NOMO-1 treated with dmso at 0.1 percent for 144 hours (cell line): Measurements from ENCODE around the gene PTGS2.
A peak's percentile ranks its signal among the peaks of the same experiment; 100 is the strongest.
"Not testable (repeated sequence)": the region's sequence is repeated elsewhere in the genome, so short reads cannot be mapped to it uniquely, and the experiment has no call there.

ENCODE experiments used
- DNase-seq: peaks from one replicate; lab custom pipeline; 2025; ENCODE audit not compliant: unreplicated experiment; lab: John Stamatoyannopoulos, UW

PTGS2 gene

DNA sequence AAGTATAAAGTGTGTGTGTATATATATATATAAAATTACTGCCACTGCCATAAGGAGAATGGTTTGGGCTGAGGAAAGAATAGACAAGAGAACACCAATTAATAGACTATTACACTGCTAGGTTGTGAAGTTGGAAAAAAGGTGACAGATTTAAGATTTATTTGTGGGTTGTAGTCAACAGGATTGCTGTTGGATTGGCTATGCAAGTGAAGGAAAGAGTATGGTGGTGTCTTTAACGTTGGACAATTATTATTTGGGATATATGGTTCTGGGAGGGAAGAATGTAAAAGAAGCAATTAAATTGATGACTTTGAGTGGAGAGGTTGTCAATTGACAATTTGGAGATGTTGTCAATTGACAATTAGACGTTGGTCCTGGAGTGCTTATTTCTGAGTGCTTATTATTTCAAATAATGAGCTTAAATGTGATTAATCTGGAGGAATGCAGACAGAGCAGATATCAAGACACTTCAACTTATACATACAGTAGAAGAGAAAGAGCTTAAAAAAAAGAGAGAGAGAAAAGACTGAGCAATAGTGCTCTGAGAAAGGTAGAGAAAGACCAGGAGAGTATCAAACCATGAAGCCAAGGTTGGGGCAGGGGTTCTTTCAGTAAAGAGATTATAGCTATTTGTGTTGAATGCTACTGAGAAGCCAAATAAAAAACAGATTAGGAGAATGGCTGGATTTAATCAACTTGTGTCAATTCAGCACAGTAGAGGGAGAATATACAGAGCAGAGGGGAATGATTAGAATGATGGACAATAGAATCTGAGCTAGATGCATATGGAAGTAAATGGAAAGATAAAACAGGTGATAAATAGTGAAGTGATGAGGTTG lies 9.7 kb downstream of the PTGS2 start:
- no peak for DNase-seq

DNA sequence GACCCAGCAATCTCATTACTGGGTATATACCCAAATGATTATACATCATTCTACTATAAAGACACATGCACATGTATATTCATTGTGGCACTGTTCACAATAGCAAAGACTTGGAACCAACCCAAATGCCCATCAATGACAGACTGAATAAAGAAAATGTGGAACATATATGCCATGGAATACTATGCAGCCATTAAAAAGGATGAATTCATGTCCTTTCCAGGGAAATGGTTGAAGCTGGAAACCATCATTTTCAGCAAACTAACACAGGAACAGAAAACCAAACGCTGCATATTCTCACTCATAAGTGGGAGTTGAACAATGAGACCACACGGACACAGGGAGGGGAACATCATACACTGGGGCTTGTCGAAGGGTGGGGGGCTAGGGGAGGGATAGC lies 10.4 kb downstream of the PTGS2 start:
- not testable (repeated sequence) for DNase-seq

DNA sequence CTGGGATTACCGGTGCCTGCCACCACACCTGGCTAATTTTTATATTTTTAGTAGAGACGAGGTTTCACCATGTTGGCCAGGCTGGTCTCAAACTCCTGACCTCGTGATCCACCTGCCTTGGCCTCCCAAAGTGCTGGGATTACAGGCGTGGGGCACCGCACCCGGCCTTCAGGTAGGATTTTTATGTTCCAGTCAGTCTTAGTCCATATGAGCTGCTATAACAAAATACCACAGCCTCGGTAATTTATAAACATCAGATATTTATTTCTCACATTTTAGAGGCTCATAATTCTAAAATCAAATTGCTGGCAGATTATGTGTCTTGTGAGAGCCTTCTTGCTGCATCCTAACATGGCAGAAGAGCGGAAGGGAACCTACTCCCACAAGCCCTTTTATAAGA lies 16.0 kb downstream of the PTGS2 start:
- DNase-seq: not testable (repeated sequence)

DNA sequence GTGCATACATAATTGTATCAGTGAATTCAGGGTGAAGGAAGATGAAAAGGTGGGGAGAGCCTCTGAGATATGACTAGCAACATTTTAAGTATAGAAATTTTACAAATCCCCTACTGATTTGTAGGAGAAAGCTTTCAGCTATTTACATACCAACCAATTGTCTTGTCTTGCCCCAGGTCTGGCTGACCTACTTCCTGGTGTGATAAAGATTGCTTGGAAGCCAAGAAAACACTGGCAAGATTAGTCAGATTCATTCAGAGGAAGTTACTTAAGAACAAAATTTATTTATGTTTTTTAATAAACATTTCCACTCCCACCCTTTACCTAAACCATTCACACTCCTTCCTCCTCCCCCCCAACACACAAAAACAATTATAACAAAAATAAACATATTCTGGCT lies 17.5 kb downstream of the PTGS2 start:
- no peak for DNase-seq

DNA sequence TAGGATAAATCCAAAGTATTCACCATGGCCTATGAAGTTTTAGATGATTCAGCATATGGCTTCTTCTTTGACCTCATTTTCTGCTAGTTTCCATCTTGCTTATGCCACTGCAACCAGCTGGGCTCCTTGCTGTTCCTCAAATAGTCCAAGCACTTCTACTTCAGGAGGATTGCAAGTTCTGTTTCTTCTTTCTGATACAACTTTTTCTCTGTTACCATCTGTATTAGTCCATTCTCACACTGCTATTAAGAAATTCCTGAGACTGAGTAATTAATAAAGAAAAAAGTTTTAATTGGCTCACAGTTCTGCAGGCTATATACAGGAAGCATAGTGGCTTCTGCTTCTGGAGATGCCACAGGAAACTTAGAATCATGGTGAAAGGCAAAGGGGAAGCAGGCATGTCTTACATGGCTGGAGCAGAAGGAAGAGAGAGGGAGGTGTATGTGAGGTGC lies 20.3 kb downstream of the PTGS2 start:
- DNase-seq: no peak

DNA sequence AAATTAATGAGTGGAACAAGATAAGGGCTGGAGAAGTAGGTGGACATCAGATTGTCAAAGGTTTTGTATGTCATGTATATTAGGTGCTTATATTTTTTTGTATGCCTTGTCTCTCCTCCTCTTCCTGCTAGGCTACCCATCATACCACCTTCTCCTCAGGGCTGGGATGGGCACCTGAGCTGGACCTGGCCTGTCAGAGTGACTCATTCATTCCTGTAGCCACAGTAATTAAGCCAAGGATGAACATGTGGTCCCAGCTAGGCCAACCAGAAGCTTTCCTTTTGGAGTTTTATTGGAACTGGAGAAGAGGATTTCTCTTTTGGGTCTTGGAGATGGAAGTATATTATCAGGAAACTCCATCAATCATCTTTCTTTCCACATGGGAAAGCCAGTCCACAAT lies 21.2 kb downstream of the PTGS2 start:
- no peak for DNase-seq

DNA sequence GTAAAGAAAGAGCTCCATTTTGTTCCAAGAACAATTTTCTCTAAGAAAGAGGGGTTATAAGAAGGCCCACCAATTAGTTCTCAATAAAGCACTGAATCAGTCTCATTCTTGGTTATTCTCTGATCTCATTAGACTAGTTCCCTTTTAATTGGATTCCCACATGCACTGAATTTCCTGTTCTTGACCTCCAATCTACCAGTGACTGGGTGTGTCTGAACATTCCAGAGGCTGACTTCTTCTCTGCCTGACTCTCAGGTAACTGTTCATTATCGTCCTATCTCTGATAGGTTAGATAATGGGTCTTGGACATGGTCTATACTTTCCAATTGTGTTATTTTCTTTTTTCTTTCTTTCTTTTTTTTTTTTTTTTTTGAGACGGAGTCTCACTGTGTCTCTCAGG lies 22.7 kb downstream of the PTGS2 start:
- DNase-seq: no peak

DNA sequence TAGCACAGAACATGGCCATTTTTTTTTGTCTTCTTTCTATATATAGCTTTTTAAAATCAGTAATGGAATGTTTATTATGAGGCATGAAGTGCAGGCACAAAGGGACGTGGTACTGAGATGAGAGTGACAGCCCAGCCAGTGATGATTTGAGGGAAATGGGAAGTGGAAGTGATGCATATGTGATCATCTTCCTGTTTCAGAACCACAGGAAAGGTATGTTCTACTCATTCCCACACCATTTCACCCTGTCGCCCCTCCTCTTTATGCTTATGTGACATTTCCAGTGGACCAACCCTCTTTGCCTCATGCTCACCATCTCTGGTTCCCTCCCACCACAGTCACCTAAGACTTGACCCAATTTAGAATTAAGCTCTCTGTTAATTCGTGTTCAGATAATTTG lies 24.3 kb downstream of the PTGS2 start:
- peak; percentile 11 for DNase-seq

DNA sequence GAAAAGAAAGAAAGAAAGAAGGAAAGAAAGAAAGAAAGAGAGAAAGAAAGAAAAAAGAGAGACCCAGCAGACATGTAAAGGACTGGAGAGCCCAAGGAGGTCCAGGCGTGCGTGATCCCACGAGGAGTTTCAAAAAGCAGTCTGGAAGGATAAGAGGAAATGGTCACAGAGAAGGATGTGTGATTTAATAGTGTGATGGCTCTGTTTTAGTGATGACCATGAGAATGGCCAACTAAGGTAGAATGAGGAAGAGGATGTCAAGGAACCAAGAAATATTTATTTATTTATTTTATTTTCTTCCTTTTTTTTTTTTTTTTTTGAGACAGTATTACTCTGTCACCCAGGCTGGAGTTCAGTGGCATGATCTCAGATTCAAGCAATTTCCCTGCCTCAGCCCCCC lies 25.5 kb downstream of the PTGS2 start:
- no peak for DNase-seq

DNA sequence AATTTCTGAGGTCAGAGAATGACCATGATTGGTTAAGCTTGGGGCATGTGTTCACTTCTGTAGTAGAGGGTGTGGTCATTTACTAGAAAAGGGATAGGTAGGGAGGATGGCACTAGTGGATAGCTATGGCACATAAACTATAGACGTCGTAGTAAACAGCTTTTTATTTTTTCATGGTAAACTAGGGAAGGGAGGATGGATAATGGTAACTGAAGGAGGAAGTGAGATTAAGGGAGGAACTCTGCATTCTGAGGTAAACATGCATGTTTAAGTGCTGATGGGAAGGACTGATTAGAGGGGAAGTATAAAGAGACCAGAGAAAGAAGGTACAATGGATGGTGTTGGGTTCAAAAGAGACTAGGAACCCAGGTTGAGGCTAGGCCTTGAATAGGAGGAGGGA lies 26.9 kb downstream of the PTGS2 start:
- DNase-seq: no peak

DNA sequence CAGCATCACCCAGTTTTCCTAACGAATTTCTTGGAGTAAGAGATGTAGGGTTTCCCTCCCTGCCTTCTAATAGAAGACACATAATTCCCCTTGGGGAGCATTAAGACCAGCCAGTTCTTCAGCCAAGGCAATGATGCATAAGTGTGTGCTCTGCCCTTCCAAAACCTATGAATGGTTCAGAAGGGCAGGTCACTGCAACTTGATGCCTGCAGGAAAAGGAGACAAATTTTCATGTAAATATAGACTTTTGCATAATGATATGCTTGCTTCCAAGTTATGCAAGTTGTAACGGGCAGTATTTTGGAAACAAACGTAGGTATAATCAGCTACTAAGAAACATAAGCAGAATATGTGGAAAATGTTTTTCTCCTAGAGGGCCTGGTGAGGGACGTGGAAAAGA lies 31.6 kb downstream of the PTGS2 start:
- DNase-seq: no peak

DNA sequence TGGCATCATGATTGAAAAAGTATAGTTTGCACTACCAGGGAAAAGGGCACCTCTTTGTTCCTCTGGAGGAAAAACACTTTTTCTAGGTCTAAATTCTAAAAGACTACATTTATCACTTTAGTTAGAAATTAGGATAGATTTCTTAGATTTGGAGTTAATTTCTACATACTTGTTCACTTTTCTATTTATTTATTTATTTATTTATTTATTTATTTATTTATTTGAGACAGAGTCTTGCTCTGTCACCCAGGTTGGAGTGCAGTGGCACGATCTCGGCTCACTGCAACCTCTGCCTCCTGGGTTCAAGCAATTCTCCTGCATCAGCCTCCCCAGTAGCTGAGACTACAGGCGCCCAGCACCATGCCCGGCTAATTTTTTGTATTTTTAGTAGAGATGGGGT lies 32.2 kb downstream of the PTGS2 start:
- not testable (repeated sequence) for DNase-seq

DNA sequence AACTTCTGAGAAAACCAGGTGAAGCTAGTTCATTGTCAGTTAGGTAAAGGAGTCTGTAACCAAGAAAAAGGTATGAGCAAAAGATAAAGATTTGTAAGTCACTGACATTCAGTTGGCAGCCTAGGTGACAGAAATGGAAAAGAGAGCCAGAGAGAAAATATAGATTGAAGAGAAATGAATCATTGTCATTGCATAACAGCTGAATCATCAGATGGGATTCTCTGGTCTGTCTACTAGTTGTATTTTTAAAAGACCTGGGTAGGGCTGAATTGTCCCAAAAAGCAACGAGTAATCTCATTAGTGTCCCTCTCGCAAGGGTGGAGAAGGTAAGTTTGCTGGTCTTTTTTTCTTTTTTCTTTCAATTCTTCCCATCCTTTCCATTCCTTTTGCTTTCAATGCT lies 36.6 kb downstream of the PTGS2 start:
- no peak for DNase-seq

DNA sequence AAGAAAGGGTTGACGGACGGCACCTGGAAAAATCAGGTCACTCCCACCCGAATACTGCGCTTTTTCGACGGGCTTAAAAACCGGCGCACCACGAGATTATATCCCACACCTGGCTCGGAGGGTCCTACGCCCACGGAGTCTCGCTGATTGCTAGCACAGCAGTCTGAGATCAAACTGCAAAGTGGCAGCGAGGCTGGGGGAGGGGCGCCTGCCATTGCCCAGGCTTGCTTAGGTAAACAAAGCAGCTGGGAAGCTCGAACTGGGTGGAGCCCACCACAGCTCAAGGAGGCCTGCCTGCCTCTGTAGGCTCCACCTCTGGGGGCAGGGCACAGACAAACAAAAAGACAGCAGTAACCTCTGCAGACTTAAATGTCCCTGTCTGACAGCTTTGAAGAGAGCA lies 42.7 kb downstream of the PTGS2 start:
- not testable (repeated sequence) for DNase-seq

DNA sequence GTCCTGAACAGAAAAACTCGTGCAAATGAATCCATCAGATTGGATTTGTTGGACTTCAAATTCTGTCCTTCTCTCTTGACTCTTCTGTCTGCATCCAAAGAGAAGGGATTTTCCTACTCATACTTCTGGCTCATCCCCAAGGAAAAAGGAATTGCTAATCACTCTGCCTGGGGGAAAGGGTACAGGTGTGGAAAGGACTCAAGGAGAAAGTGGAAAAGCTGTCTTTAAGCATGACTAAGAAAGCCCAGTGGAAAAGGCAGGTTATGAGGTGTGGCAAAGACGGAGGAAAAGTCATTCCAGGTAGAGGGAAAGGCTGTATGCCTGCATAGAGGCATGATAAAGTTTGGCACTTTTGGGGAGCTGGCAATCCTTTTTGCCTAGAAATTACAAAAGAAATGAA lies 43.4 kb downstream of the PTGS2 start:
- no peak for DNase-seq

DNA sequence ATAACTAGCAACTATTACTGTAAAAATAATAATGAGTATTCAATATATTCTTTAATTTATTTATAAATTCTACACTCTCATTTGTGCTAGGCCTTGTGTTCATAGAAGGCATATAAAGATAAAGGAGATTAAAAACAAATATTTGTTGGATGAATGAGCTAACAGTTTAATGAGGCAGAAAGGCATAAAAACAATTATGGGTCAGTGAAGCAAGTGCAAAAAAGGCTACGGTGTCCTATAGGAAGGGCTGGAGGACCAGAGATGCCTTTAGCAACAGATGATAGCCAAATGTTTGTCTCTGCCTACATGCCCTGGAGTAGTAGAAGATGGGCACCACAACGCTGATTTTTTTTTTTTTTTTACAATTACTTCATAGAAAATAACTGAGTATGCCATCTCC lies 45.7 kb downstream of the PTGS2 start:
- no peak for DNase-seq

DNA sequence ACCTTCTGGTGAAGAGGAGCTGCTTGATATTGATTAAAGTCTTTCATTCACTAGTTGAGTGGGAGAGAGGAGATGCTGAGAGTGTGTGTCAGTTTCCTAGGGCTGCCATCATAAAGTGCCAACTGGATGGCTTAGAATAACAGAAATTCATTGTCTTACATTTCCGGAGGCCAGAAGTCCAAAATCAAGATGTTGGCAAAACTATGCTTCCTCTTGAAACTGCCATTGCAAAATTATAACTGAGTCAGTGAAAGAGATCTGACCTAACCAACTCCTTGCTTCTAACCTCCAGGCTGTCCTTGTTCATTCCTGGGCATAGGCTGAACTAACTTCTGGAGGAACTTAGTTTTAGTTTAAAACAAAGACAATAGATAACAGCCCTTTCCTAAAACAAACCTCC lies 47.1 kb downstream of the PTGS2 start:
- no peak for DNase-seq

DNA sequence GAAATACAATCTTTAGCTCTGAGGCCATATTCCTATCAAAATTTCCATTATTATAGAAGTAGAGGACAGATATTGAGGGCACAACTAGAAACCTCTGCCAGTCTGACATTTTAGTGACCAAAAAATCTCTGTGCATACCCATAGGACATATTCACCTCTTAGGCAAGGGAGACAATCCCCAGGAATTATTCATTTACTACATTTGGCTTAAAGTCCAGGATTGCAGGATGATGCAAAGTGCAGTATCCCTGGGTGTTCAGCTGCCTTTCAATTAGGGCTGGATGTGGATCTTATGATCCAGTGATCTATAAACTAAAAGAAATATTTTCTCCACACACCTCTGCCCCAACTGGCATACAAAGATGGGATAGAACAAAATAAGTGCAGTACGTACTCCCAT lies 50.9 kb downstream of the PTGS2 start:
- DNase-seq: no peak

DNA sequence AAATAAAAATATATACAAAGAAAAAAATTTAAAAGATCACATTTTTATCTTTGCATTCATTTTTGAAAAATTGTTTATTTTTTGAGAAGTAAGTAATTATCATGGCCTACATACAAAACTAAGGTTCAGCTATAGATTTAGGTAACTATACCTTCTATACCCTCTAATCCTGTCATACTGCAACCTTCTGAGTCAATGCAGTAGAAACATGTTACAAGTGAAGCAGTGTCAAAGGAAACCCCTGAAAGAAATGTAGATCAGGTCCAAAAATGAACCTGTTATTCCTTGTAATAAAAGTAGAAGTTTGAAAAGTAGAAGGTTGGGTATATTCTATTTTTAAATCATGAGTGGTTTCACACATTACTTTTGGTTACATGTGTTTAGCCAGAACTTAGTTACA lies 51.3 kb downstream of the PTGS2 start:
- DNase-seq: no peak

DNA sequence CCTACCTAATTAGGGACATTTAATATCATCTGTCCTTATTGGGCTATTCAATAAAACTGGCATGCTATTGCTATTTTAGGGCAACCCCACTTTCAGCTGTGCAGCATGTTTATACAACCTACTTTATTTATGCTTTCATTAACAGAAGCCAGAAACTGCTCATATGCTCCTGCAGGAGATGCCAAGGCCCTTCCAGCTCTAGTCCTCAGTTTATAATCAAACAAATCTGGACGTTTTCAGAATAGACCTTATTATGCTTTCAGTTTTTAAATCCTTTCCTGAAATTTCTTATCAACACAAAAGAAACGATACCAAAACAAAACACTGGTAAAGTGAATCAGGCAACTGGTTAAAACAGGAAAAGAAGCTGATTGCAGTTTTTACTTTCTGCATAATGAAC lies 53.2 kb downstream of the PTGS2 start:
- DNase-seq: no peak

DNA sequence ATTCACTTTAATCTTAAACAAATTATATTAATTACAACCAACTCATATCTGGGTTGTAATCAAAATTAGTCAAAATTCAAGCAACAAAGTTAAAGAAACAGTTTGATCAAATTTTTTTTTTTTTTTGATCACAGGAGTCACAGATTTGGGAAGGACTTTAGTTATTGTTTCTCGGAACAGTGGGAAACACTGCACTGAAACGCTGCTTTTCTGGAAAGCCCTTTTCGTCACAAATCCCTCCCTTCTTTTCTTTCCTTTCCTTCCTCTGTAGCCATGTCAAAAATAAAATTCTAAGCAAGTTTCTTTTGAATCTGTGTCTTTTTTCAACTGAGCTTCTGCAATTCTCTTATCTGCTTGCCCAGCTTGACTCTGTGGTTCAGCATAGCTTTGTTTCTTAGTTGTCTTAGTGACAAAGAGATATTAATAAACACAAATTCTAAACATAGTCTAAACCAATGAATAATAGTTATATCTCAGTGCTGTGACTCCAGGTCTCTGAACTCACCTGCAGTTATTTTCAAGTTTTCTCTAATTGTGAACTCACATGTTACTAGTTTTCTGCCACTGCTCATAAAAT lies 53.8 kb downstream of the PTGS2 start:
- no peak for DNase-seq

DNA sequence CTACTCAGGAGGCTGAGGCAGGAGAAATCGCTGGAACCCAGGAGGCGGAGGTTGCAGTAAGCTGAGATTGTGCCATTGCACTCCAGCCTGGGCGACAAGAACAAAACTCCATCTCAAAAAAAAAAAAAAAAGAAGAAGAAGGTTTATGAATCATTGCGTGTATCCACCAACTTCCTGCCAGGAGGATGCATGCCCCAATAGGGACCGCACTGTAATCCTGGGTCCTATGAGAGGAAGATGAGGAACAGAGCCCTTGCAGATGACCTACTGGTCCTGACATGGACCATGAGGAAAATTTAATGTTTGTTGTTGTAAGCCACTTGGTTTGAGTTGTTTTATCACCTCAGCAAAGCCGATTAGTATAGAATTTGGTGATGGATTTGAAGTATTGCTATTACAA lies 56.7 kb downstream of the PTGS2 start:
- no peak for DNase-seq
